HepG2 (cell line): ENCODE data around the gene DGCR6L. TPM values are rescaled to one million over a fixed set of nuclear protein-coding genes. Genes with fewer than 3 reads are reported as not detected.

ENCODE experiments used
- ATAC-seq: fragments of 200-7000 bp; cut with Tn5 transposase; 3 replicates; pipeline ENCODE4 v1.9.1; 2020; ENCODE audit warnings: mild to moderate bottlenecking, moderate library complexity
- BruUV-seq: library from RNA; stranded (reverse); fragments of 400-500 nt; replicated peaks from 2 replicates; lab custom pipeline; 2021; lab: Mats Ljungman, UMichigan
- CTCF ChIA-PET: fragments of 300-600 bp; formaldehyde crosslinking; extraction: SDS; loops from one replicate; lab custom pipeline; 2021; ENCODE audit warnings: low total read pairs, inconsistent platforms, low intra/inter-chr PET ratio; lab: Yijun Ruan, JAX
- POLR2A ChIA-PET: fragments of 350-600 bp; sonication (Branson Sonifier 250); formaldehyde crosslinking; loops from one replicate; lab custom pipeline; 2020; ENCODE audit warnings: antibody characterized with exemption, inconsistent platforms; lab: Yijun Ruan, JAX
- DNase-seq: peaks from one replicate; pipeline ENCODE4 v3.0.0-alpha.2; 2015; ENCODE audit warnings: low spot score
- FAIRE-seq: peaks from 3 replicates; lab custom pipeline; 2011; peaks lifted over from hg19 to GRCh38; lab: Jason Lieb, UNC
- H2AFZ ChIP-seq: one replicate; pipeline ENCODE4 v1.6.1; 2011; ENCODE audit warnings: low read length, inconsistent platforms
- H3K27ac ChIP-seq: fragments of 300-600 bp; 3 replicates; pipeline ENCODE4 v1.8.0; 2011; ENCODE audit warnings: mixed run types, mild to moderate bottlenecking, mixed read lengths, low read length, inconsistent platforms; ENCODE audit not compliant: insufficient read depth; ENCODE audit errors: extremely low read length
- H3K27me3 ChIP-seq, 2 experiments: fragments of 200-600 bp in 1 of 2; 2 replicates in 1 of 2; 3 replicates in 1 of 2; pipeline versions ENCODE4 v1.6.0 to v1.8.0; 2011; ENCODE audit warnings: low read length in 2 of 2, mild to moderate bottlenecking in 2 of 2, moderate library complexity in 2 of 2, inconsistent platforms in 1 of 2; ENCODE audit not compliant: insufficient read depth in 2 of 2, control insufficient read depth in 1 of 2
- H3K36me3 ChIP-seq, 2 experiments: fragments of 200-600 bp in 1 of 2; replicated peaks in 1 of 2; 2 replicates in 1 of 2; 3 replicates in 1 of 2; pipeline versions ENCODE4 v1.5.1 to v1.8.0; 2011; ENCODE audit warnings: low read length in 2 of 2, inconsistent platforms in 1 of 2; ENCODE audit not compliant: insufficient read depth in 2 of 2, control insufficient read depth in 1 of 2
- H3K4me1 ChIP-seq: 2 replicates; pipeline ENCODE4 v1.5.1; 2012; ENCODE audit warnings: low read length, inconsistent platforms; ENCODE audit not compliant: insufficient read depth
- H3K4me2 ChIP-seq: 2 replicates; pipeline ENCODE4 v1.6.0; 2011; ENCODE audit warnings: low read depth, low read length, inconsistent platforms
- H3K4me3 ChIP-seq, 3 experiments: fragments of 200-600 bp in 1 of 3; sonication (generic), shearing (Covaris generic) in 1 of 3; replicated peaks in 1 of 3; 2 replicates each; pipeline ENCODE4 v1.5.1; 2011 to 2016; ENCODE audit warnings: low read length in 3 of 3, inconsistent platforms in 2 of 3, low read depth in 2 of 3, mild to moderate bottlenecking in 2 of 3, control low read depth in 1 of 3, mixed read lengths in 1 of 3; ENCODE audit not compliant: insufficient read depth in 1 of 3
- H3K79me2 ChIP-seq: one replicate; pipeline ENCODE4 v1.6.1; 2011; ENCODE audit warnings: low read length, inconsistent platforms; ENCODE audit not compliant: insufficient read depth
- H3K9ac ChIP-seq: 2 replicates; pipeline ENCODE4 v1.6.0; 2011; ENCODE audit warnings: mild to moderate bottlenecking, low read depth, low read length, inconsistent platforms; ENCODE audit not compliant: insufficient read depth
- H3K9me3 ChIP-seq: 2 replicates; pipeline ENCODE4 v1.5.1; 2012; ENCODE audit warnings: mild to moderate bottlenecking, low read length
- H4K20me1 ChIP-seq: 2 replicates; pipeline ENCODE4 v1.6.0; 2011; ENCODE audit warnings: inconsistent platforms, mild to moderate bottlenecking, low read length, moderate library complexity; ENCODE audit not compliant: insufficient read depth
- ARID2 ChIP-seq: sonication (generic); formaldehyde crosslinking; IDR thresholded peaks from 2 replicates; pipeline ENCODE4 v1.8.1; 2022; ENCODE audit warnings: mild to moderate bottlenecking, missing genetic modification reagents, borderline replicate concordance
- BRD4 ChIP-seq: sonication (generic); formaldehyde crosslinking; IDR thresholded peaks from 2 replicates; pipeline ENCODE4 v1.4.0; 2020; ENCODE audit warnings: missing genetic modification reagents
- CHCHD3 ChIP-seq: sonication (generic); formaldehyde crosslinking; IDR thresholded peaks from 2 replicates; pipeline ENCODE4 v1.8.0; 2022; ENCODE audit warnings: mild to moderate bottlenecking, missing genetic modification reagents, moderate library complexity
- ELF1 ChIP-seq: sonication (generic); formaldehyde crosslinking; IDR thresholded peaks from 2 replicates; pipeline ENCODE4 v1.4.0; 2020; ENCODE audit warnings: missing genetic modification reagents
- GABPA ChIP-seq, 2 experiments: IDR thresholded peaks; 2 replicates each; pipeline ENCODE4 v1.6.1; 2011 to 2016; ENCODE audit warnings: low read depth in 2 of 2, low read length in 1 of 2, missing biosample characterization in 1 of 2, missing genetic modification characterization in 1 of 2
- HDAC6 ChIP-seq: fragments of 200-600 bp; sonication (generic); IDR thresholded peaks from 2 replicates; pipeline ENCODE4 v1.7.0; 2017; ENCODE audit warnings: mild to moderate bottlenecking, antibody characterized with exemption, low read length, low read depth
- HES4 ChIP-seq: sonication (generic); formaldehyde crosslinking; IDR thresholded peaks from 2 replicates; pipeline ENCODE4 v1.9.0; 2021; ENCODE audit warnings: mild to moderate bottlenecking, missing genetic modification reagents, borderline replicate concordance
- HOXA3 ChIP-seq: sonication (generic); formaldehyde crosslinking; IDR thresholded peaks from 2 replicates; pipeline ENCODE4 v1.5.0; 2020; ENCODE audit warnings: missing genetic modification reagents
- MTF1 ChIP-seq: sonication (generic); formaldehyde crosslinking; IDR thresholded peaks from 2 replicates; pipeline ENCODE4 v1.5.0; 2020; ENCODE audit warnings: missing genetic modification reagents
- NR2F2 ChIP-seq: IDR thresholded peaks from 2 replicates; pipeline ENCODE4 v1.6.1; 2012; ENCODE audit warnings: low read depth, inconsistent platforms, borderline replicate concordance
- RARA ChIP-seq: IDR thresholded peaks from 2 replicates; pipeline ENCODE4 v1.6.1; 2016; ENCODE audit warnings: missing genetic modification reagents, missing compliant biosample characterization
- TBX2 ChIP-seq: sonication (generic); formaldehyde crosslinking; IDR thresholded peaks from 2 replicates; pipeline ENCODE4 v1.5.0; 2020; ENCODE audit warnings: missing genetic modification reagents, mild to moderate bottlenecking, borderline replicate concordance
- ZC3H13 ChIP-seq: sonication (generic); formaldehyde crosslinking; IDR thresholded peaks from 2 replicates; pipeline ENCODE4 v1.8.1; 2023; ENCODE audit warnings: mild to moderate bottlenecking, missing genetic modification reagents, moderate library complexity
- ZNF557 ChIP-seq: sonication (generic); formaldehyde crosslinking; IDR thresholded peaks from 2 replicates; pipeline ENCODE4 v1.4.0; 2020; ENCODE audit warnings: missing genetic modification reagents
- ZNF720 ChIP-seq: sonication (generic); formaldehyde crosslinking; IDR thresholded peaks from 2 replicates; pipeline ENCODE4 v1.4.0; 2020; ENCODE audit warnings: missing genetic modification reagents
- ZNF839 ChIP-seq: sonication (generic); formaldehyde crosslinking; IDR thresholded peaks from 2 replicates; pipeline ENCODE4 v1.4.0; 2020; ENCODE audit warnings: missing genetic modification reagents, mild to moderate bottlenecking, borderline replicate concordance
- ZNF891 ChIP-seq: sonication (generic); formaldehyde crosslinking; IDR thresholded peaks from 2 replicates; pipeline ENCODE4 v1.5.0; 2020; ENCODE audit warnings: mild to moderate bottlenecking, missing genetic modification reagents
- WGBS: methylation state at CpG from one replicate; pipeline ENCODE4 v1.1.6; 2017; ENCODE audit warnings: low lambda C conversion rate; 5-methylcytosine and 5-hydroxymethylcytosine counted together
- in situ Hi-C: cut with HindIII; loops from 2 replicates; pipeline ENCODE4 v1.10.0; 2017; ENCODE audit warnings: low pct_unique_long_range_greater_than_20kb; ENCODE audit not compliant: extremely low pct_ligation_motif_present
- intact Hi-C: fragments of 100-400 bp; cut with micrococcal nuclease; formaldehyde crosslinking; loops from one replicate; pipeline ENCODE4 v1.10.0; 2022; ENCODE audit not compliant: unreplicated experiment
- polyA plus RNA-seq, 8 experiments: library from polyadenylated mRNA; depleted of rRNA in 3 of 8; stranded (reverse) in 7 of 8; unstranded in 1 of 8; fragments of >200 nt; fragmentation: Illumina TruSeq in 4 of 8; extraction: Trizol in 4 of 8; gene quantifications; 2 replicates each; pipeline versions ENCODE4 v1.2.1 to v1.2.3, GENCODE V29; 2011 to 2016; ENCODE audit warnings: low read depth in 4 of 8, missing spikeins in 1 of 8, mixed read lengths in 1 of 8; ENCODE audit not compliant: insufficient read depth in 1 of 8
- total RNA-seq, 5 experiments: library from RNA; depleted of rRNA; stranded (reverse); fragments of >200 nt; fragmentation: Illumina TruSeq; extraction: Trizol; gene quantifications; 2 replicates each; pipeline ENCODE4 v1.2.3, GENCODE V29; 2016; ENCODE audit warnings: low read depth in 1 of 5
- TF ChIP-seq, protein P1 (sequence below): IDR thresholded peaks from 2 replicates; pipeline ENCODE4 v1.6.1; 2016

DGCR6L gene
- total and polyA plus RNA-seq, 2 of the 13 experiments (the other 11 are each of a cell fraction or from before 2014, with no cell fraction given) = 17.5 to 35.3 TPM

DNA sequence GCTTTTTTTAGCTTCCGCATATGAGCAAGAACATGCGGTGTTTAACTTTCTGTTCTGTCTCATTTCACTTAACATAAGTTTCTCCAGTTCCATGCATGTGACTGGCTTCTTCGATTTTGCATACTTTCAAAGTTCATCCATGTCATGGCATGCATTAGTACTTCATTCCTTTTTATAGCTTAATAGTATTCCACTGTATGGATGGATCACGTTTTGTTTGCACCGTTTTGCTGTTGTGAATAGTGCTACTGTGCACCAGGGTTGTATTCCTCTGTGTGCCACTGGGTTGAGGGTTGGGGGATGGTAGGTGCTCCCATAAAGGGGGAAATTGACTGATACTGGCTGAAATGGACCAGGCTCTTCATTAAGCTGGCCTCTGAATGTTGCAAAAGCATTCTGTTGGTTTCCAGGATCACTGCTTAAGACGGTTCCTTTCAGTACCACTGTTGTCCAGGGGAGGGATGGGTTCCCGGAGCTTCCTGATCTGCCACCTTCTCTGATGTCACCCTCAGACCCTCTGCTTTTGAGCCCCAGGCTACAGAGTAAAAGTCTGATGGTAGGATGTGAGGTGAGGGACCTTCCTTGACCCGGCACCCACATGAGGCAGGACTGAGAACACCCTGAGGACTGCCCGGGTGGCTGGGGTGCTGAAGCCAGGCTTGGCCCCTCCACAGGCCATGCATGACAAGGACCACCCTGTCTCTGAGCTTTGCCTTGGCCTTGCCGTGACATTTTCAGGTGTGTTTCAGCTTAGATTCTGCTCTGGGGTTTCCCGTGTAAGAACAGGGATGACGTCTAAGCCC lies 24.4 kb downstream of the DGCR6L start:
- Histone ChIP-seq H4K20me1 (no peaks in the 10 kb centered on the region), H3K9me3 (no peaks in the 10 kb centered on the region), H3K27ac (no peak overlapping the region), H3K4me3 (no peak overlapping the region), H3K9ac (no peak overlapping the region), H3K79me2 (no peaks in the 10 kb centered on the region), H3K4me1 (no peaks in the 10 kb centered on the region), H3K4me2 (no peak overlapping the region), H3K27me3 (peaks cover 6 to 77% of the 10 kb centered on the region in 2 experiments; a peak in 4 of 5 replicates), H3K36me3 (no peaks in the 10 kb centered on the region), H2AFZ (no peak overlapping the region)
- WGBS = 30% methylated on average over 8 of the region's 12 CpGs
- CTCF ChIA-PET = no interaction called here
- ATAC-seq (no peak), DNase-seq (no peak), FAIRE-seq (no peak)
- intact Hi-C loops = no loop called here
- no TSS peak for BruUV-seq
- POLR2A ChIA-PET = no interaction called here
- TF ChIP-seq ZNF720 (CRISPR knock-in tag) = no peak
- no peak for TF ChIP-seq ARID2 (CRISPR knock-in tag)
- no peak for TF ChIP-seq HES4 (CRISPR knock-in tag)
- TF ChIP-seq, protein P1, sequence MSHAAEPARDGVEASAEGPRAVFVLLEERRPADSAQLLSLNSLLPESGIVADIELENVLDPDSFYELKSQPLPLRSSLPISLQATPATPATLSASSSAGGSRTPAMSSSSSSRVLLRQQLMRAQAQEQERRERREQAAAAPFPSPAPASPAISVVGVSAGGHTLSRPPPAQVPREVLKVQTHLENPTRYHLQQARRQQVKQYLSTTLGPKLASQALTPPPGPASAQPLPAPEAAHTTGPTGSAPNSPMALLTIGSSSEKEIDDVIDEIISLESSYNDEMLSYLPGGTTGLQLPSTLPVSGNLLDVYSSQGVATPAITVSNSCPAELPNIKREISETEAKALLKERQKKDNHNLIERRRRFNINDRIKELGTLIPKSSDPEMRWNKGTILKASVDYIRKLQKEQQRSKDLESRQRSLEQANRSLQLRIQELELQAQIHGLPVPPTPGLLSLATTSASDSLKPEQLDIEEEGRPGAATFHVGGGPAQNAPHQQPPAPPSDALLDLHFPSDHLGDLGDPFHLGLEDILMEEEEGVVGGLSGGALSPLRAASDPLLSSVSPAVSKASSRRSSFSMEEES (CRISPR knock-in tag) = no peak
- TF ChIP-seq NR2F2 = no peak
- TF ChIP-seq ZNF891 = no peak
- no peak for TF ChIP-seq ZC3H13 (CRISPR knock-in tag)
- TF ChIP-seq TBX2 (CRISPR knock-in tag) = no peak
- TF ChIP-seq ZNF557 (CRISPR knock-in tag) = no peak
- no peak for TF ChIP-seq RARA
- no peak for TF ChIP-seq GABPA (IDR thresholded peaks at IDR 0.05; ENCODE audit: low read depth, low read length)
- no peak for TF ChIP-seq GABPA (CRISPR knock-in tag; IDR thresholded peaks at IDR 0.05; ENCODE audit: low read depth)
- TF ChIP-seq BRD4 = no peak
- no peak for TF ChIP-seq MTF1 (CRISPR knock-in tag)
- TF ChIP-seq CHCHD3 (CRISPR knock-in tag) = no peak
- no peak for TF ChIP-seq ZNF839
- no peak for TF ChIP-seq HOXA3 (CRISPR knock-in tag)
- TF ChIP-seq ELF1 (CRISPR knock-in tag) = no peak
- no peak for TF ChIP-seq HDAC6
- in situ Hi-C loops = loop anchor here (25.0 kb wide), 1 partner anchor 1333 kb away; no protein-coding TSS in a partner anchor
